CD14-positive monocyte (primary cell): ENCODE results near the gene MLEC. TPM values are rescaled to one million over a fixed set of nuclear protein-coding genes. Genes with fewer than 3 reads are reported as not detected.
A peak's percentile ranks its signal among the peaks of the same experiment; 100 is the strongest.

Experiments used
- DNase-seq, 3 donors: peaks; one replicate each; pipeline ENCODE4 v3.0.0-alpha.2; 2011 to 2022
- H2AFZ ChIP-seq: 2 replicates; pipeline ENCODE4 v1.6.0; 2012; ENCODE audit warnings: mild to moderate bottlenecking, low read depth, low read length, inconsistent platforms; ENCODE audit not compliant: insufficient read depth, poor library complexity, severe bottlenecking
- H3K27ac ChIP-seq, 2 donors: 1 replicate in 1 of 2; 2 replicates in 1 of 2; pipeline ENCODE4 v1.5.1; 2012 to 2013; ENCODE audit warnings: low read length in 2 of 2, control low read depth in 1 of 2, inconsistent platforms in 1 of 2, low read depth in 1 of 2, mild to moderate bottlenecking in 1 of 2
- H3K27me3 ChIP-seq, 2 donors: one replicate each; pipeline versions ENCODE4 v1.6.0 to v1.6.1; 2011 to 2013; ENCODE audit warnings: low read length in 2 of 2; ENCODE audit not compliant: control insufficient read depth in 2 of 2, insufficient read depth in 2 of 2
- H3K36me3 ChIP-seq, 2 donors: replicated peaks in 1 of 2; 1 replicate in 1 of 2; 2 replicates in 1 of 2; pipeline versions ENCODE4 v1.5.1 to v1.6.1; 2012 to 2013; ENCODE audit warnings: low read length in 2 of 2, control low read depth in 1 of 2, inconsistent platforms in 1 of 2, mild to moderate bottlenecking in 1 of 2; ENCODE audit not compliant: insufficient read depth in 2 of 2, control insufficient read depth in 1 of 2
- H3K4me1 ChIP-seq, 2 donors: 1 replicate in 1 of 2; 2 replicates in 1 of 2; pipeline versions ENCODE4 v1.5.1 to v1.6.1; 2012 to 2013; ENCODE audit warnings: low read length in 2 of 2, control low read depth in 1 of 2, inconsistent platforms in 1 of 2, mild to moderate bottlenecking in 1 of 2, moderate library complexity in 1 of 2; ENCODE audit not compliant: insufficient read depth in 2 of 2, control insufficient read depth in 1 of 2
- H3K4me2 ChIP-seq: replicated peaks from 2 replicates; pipeline ENCODE3; 2012; ENCODE audit warnings: low read length, moderate library complexity, mild to moderate bottlenecking; ENCODE audit not compliant: poor library complexity, severe bottlenecking; ENCODE audit errors: extremely low read depth
- H3K4me3 ChIP-seq, 3 experiments: fragments of 200-600 bp in 1 of 3; sonication (generic) in 1 of 3; replicated peaks in 1 of 3; 1 replicate in 2 of 3; 2 replicates in 1 of 3; pipeline ENCODE4 v1.5.1; 2011 to 2013; ENCODE audit warnings: low read length in 3 of 3, mild to moderate bottlenecking in 3 of 3, control low read depth in 2 of 3, low read depth in 2 of 3, inconsistent platforms in 1 of 3, moderate library complexity in 1 of 3
- H3K79me2 ChIP-seq: 2 replicates; pipeline ENCODE4 v1.6.0; 2012; ENCODE audit warnings: mild to moderate bottlenecking, control low read depth, inconsistent platforms, low read length, moderate library complexity; ENCODE audit not compliant: insufficient read depth
- H3K9ac ChIP-seq: 2 replicates; pipeline ENCODE4 v1.6.0; 2017; ENCODE audit warnings: low read length, mild to moderate bottlenecking; ENCODE audit not compliant: insufficient read depth, poor library complexity, severe bottlenecking
- H3K9me3 ChIP-seq, 2 donors: replicated peaks in 1 of 2; 1 replicate in 1 of 2; 2 replicates in 1 of 2; pipeline versions ENCODE4 v1.5.1 to v1.6.1; 2012 to 2013; ENCODE audit warnings: low read length in 2 of 2, control low read depth in 1 of 2; ENCODE audit not compliant: control insufficient read depth in 1 of 2, insufficient read depth in 1 of 2
- H4K20me1 ChIP-seq: 2 replicates; pipeline ENCODE4 v1.6.0; 2012; ENCODE audit warnings: mild to moderate bottlenecking, low read length, control low read depth, moderate library complexity; ENCODE audit not compliant: insufficient read depth
- H3K27ac Mint-ChIP-seq, 7 donors: one replicate each; pipeline ENCODE4 v1.8.0; 2020; ENCODE audit warnings: mild to moderate bottlenecking in 7 of 7, mixed read lengths in 7 of 7, moderate library complexity in 6 of 7, inconsistent platforms in 2 of 7
- H3K27me3 Mint-ChIP-seq, 3 donors: one replicate each; pipeline ENCODE4 v1.8.0; 2021 to 2022; ENCODE audit warnings: low read depth in 3 of 3, mild to moderate bottlenecking in 3 of 3, mixed read lengths in 3 of 3, moderate library complexity in 3 of 3, inconsistent platforms in 1 of 3
- H3K36me3 Mint-ChIP-seq, 2 donors: one replicate each; pipeline ENCODE4 v1.8.0; 2020; ENCODE audit warnings: mixed read lengths in 2 of 2, inconsistent platforms in 1 of 2, mild to moderate bottlenecking in 1 of 2
- H3K4me1 Mint-ChIP-seq: one replicate; pipeline ENCODE4 v1.8.0; 2020; ENCODE audit warnings: mild to moderate bottlenecking, mixed read lengths
- H3K4me3 Mint-ChIP-seq, 2 donors: one replicate each; pipeline ENCODE4 v1.8.0; 2020; ENCODE audit warnings: mild to moderate bottlenecking in 2 of 2, mixed read lengths in 2 of 2, moderate library complexity in 1 of 2
- H3K9me3 Mint-ChIP-seq, 7 donors: one replicate each; pipeline ENCODE4 v1.8.0; 2020 to 2022; ENCODE audit warnings: mixed read lengths in 7 of 7, mild to moderate bottlenecking in 6 of 7, moderate library complexity in 6 of 7, inconsistent platforms in 2 of 7
- WGBS: methylation state at CpG from one replicate; pipeline ENCODE4 v1.1.5; 2013; ENCODE audit warnings: missing lambda C conversion rate; ENCODE audit not compliant: insufficient coverage; 5-methylcytosine and 5-hydroxymethylcytosine counted together
- intact Hi-C, 2 donors: fragments of 100-400 bp; cut with micrococcal nuclease; formaldehyde crosslinking; loops; one replicate each; pipeline versions ENCODE4 v1.15.0 to v1.15.1; 2023
- polyA plus RNA-seq, 3 donors: library from polyadenylated mRNA; depleted of rRNA in 1 of 3; unstranded in 2 of 3; stranded (reverse) in 1 of 3; fragments of 300-500 nt in 2 of 3; fragments of >200 nt in 1 of 3; fragmentation: Illumina TruSeq in 2 of 3; gene quantifications; 1 replicate in 2 of 3; 2 replicates in 1 of 3; pipeline ENCODE4 v1.2.3, GENCODE V29; 2012 to 2021
- TF ChIP-seq, protein P1 (sequence below): fragments of 200-600 bp; IDR thresholded peaks from one replicate; pipeline ENCODE4 v1.8.0; 2022; ENCODE audit warnings: antibody characterized with exemption, mild to moderate bottlenecking

Gene MLEC
- polyA plus RNA-seq, 3 donors, result 10.9 to 79.5 (median 65.3) TPM

- Histone ChIP-seq H4K20me1 (no peaks in the 10 kb centered on the region), H3K79me2 (peaks cover 11% of the 10 kb centered on the region), H3K4me2 (no peak overlapping the region), H3K36me3 (peaks cover 30 to 63% of the 10 kb centered on the region in 2 donors), H3K4me3 (no peak overlapping the region), H3K27ac (no peak overlapping the region), H3K27me3 (no peaks in the 10 kb centered on the region), H3K9ac (no peak overlapping the region), H3K4me1 (peaks cover 32 to 40% of the 10 kb centered on the region in 2 donors), H2AFZ (no peak overlapping the region), H3K9me3 (no peaks in the 10 kb centered on the region)
- TF ChIP-seq, protein P1, sequence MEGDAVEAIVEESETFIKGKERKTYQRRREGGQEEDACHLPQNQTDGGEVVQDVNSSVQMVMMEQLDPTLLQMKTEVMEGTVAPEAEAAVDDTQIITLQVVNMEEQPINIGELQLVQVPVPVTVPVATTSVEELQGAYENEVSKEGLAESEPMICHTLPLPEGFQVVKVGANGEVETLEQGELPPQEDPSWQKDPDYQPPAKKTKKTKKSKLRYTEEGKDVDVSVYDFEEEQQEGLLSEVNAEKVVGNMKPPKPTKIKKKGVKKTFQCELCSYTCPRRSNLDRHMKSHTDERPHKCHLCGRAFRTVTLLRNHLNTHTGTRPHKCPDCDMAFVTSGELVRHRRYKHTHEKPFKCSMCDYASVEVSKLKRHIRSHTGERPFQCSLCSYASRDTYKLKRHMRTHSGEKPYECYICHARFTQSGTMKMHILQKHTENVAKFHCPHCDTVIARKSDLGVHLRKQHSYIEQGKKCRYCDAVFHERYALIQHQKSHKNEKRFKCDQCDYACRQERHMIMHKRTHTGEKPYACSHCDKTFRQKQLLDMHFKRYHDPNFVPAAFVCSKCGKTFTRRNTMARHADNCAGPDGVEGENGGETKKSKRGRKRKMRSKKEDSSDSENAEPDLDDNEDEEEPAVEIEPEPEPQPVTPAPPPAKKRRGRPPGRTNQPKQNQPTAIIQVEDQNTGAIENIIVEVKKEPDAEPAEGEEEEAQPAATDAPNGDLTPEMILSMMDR, result no peak
- peaks cover 55% of the 10 kb centered on the region for H3K4me1 Mint-ChIP-seq
- no peak overlapping the region for H3K4me3 Mint-ChIP-seq
- H3K36me3 Mint-ChIP-seq, result peaks cover 61 to 70% of the 10 kb centered on the region in 2 donors
- intact Hi-C loops, result no loop called here
- peaks cover 0 to 1% (median 0%) of the 10 kb centered on the region in 3 donors for H3K27me3 Mint-ChIP-seq
- H3K9me3 Mint-ChIP-seq, result no peaks in the 10 kb centered on the region
- H3K27ac Mint-ChIP-seq, result peak overlapping the region in 1 of 7 donors; percentile 5
- WGBS, result no CpG with 5 or more reads among the region's 2 CpGs
- DNase-seq, result no peak
Measured at GRCh38 chr12:120722784-120723183, 35.8 kb downstream of the MLEC start.

- peaks cover 0 to 2% (median 0%) of the 10 kb centered on the region in 7 donors for H3K9me3 Mint-ChIP-seq
Measured at GRCh38 chr12:120724720-120725119, 37.8 kb downstream of the MLEC start.

More at GRCh38 chr12:120724720-120725119, 37.8 kb downstream of the MLEC start:
- H3K4me1 ChIP-seq, result peaks cover 27 to 34% of the 10 kb centered on the region in 2 donors
- no peak overlapping the region for H3K27ac ChIP-seq
- peaks cover 51 to 68% of the 10 kb centered on the region in 2 donors for H3K36me3 Mint-ChIP-seq
- no peak overlapping the region for H3K4me3 ChIP-seq
- peaks cover 18 to 47% of the 10 kb centered on the region in 2 donors for H3K36me3 ChIP-seq
- H3K27me3 ChIP-seq, result no peaks in the 10 kb centered on the region
- peaks cover 0 to 1% (median 1%) of the 10 kb centered on the region in 3 donors for H3K27me3 Mint-ChIP-seq
- H3K4me1 Mint-ChIP-seq, result peaks cover 47% of the 10 kb centered on the region
- 78% methylated on average over 2 of the region's 5 CpGs for WGBS
- H3K4me2 ChIP-seq, result no peak overlapping the region
- peaks cover 6% of the 10 kb centered on the region for H3K79me2 ChIP-seq
- intact Hi-C loops, result loop anchor here (5.0 kb wide), 1 partner anchor 37 kb away; the partner anchor contains the start of gene MLEC (in 2 of the 2)
- H3K27ac Mint-ChIP-seq, result peak overlapping the region in 2 of 7 donors; percentile 2 to 54
- H2AFZ ChIP-seq, result peak overlapping the region; percentile 97
- TF ChIP-seq, protein P1, result no peak
- no peak overlapping the region for H3K9ac ChIP-seq
- no peak for DNase-seq
- no peaks in the 10 kb centered on the region for H3K9me3 ChIP-seq
- peak overlapping the region; percentile 87 to 93 for H3K4me3 Mint-ChIP-seq
- no peaks in the 10 kb centered on the region for H4K20me1 ChIP-seq
